ENCODE results near the gene MIOX.

GRCh38 chr22:50463188-50463900 is 23.3 kb upstream of the MIOX start:
- TF ChIP-seq KLF10 (tag by site-specific recombination; IDR thresholded peaks at IDR 0.05) (no peak), EGR2 (tag by site-specific recombination; IDR thresholded peaks at IDR 0.05; ENCODE audit: low read depth) (no peak)
- TF ChIP-seq, protein P1, sequence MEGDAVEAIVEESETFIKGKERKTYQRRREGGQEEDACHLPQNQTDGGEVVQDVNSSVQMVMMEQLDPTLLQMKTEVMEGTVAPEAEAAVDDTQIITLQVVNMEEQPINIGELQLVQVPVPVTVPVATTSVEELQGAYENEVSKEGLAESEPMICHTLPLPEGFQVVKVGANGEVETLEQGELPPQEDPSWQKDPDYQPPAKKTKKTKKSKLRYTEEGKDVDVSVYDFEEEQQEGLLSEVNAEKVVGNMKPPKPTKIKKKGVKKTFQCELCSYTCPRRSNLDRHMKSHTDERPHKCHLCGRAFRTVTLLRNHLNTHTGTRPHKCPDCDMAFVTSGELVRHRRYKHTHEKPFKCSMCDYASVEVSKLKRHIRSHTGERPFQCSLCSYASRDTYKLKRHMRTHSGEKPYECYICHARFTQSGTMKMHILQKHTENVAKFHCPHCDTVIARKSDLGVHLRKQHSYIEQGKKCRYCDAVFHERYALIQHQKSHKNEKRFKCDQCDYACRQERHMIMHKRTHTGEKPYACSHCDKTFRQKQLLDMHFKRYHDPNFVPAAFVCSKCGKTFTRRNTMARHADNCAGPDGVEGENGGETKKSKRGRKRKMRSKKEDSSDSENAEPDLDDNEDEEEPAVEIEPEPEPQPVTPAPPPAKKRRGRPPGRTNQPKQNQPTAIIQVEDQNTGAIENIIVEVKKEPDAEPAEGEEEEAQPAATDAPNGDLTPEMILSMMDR (tag by site-specific recombination; IDR thresholded peaks at IDR 0.05), result no peak

Data from HEK293 (cell line).